Ramos (cell line): Measurements from ENCODE around the gene HOXD12.

Experiments used
- in situ Hi-C: fragments of 300-500 bp; cut with MboI; formaldehyde crosslinking; loops from one replicate; pipeline ENCODE4 v1.14.3; 2022; ENCODE audit warnings: low sequenced_read_pairs; ENCODE audit not compliant: unreplicated experiment

The HOXD12 gene

DNA sequence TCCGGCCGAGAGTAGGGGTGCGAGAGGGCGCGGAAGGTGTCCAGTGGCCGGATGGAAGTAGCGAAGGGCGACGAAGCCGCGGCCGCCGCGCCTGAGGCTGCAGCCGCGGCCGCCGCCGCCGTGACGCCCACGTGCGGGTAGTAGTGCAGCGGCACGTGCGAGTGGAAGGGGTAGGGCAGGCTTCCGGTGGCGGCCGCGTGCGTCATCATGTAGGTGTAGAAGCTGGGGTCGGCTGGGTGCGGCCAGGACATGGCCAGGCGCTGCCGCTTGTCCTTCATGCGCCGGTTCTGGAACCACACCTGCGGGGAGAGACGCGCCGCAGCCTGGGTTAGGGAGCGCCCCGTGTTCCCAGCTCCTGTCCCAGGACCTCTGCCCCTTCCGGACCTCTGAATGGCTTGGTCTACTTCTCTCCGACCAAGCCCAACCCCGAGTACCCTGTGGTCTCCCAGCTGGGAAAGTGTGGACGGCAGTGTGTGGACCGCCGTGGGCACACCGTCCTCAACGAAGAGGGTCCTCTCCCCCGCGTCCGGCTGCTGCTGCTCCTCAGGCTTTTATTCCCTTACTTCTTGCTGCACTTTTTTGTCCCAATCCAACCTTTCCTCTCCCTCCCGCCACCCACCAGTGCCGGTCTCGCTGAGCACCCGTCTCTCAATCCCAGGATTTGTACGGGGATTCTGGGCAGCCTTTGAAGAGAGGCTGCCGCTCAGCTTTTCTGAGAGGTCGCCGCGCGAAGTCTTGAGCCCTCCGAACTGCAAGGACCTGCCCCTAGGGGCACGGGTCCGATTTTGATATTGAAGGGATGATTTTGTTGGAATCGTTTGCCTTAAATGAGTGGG is 18.8 kb upstream of the HOXD12 start:
- in situ Hi-C loops = no loop called here

DNA sequence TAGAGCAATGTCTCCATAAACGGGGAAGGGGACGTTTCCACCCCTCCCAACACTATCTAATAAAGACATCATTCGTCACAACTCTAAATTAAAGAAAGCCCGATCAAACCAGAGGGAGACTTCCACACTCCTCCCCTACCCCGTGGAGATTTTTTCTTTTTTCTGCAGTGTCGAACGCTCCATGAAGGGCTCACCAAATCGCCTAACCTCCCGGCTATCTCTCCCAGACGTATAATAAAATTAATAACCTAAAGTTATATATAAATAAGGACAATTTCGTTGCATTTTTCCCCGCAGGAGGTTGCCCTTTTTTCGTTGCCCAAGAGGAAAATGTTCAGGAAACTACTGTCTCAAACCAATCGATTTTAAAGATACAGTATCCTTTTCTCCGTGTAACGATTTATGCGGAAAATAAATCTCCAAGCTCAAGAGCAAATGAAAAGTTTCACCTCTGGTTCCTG is 18.2 kb upstream of the HOXD12 start:
- in situ Hi-C loops = no loop called here

DNA sequence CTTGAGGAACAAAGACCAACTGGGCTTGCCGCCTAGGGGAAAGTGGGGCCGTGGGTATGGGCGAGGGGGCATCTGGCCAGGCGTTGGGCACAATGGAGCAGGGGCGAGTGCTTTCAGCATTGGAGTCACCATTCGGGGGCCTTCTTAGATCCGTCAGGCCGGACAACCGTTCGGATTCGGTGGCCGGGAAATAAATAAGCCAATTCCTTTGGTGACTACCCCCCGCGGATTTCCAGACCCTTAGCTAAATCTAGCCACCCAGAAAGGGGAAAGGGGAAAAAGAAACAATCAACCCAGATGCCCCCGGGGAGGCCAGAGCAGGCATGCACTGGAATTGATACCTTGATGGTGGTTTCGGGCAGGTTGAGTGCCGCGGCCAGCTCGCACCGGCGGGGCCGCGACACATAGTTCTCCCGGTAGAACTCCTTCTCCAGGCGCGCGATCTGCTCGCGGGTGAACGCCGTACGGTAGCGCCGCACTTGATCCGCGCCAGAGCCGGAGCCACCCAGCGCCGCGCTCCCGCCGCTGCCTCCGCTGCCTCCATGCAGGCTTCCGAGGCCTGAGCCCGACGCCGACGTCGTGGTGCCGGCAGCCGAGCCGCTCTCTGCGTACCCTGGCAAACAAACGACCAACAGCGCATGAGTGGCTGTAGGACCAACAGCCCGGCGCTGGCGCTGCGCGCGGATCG is 17.6 kb upstream of the HOXD12 start:
- in situ Hi-C loops = no loop called here

DNA sequence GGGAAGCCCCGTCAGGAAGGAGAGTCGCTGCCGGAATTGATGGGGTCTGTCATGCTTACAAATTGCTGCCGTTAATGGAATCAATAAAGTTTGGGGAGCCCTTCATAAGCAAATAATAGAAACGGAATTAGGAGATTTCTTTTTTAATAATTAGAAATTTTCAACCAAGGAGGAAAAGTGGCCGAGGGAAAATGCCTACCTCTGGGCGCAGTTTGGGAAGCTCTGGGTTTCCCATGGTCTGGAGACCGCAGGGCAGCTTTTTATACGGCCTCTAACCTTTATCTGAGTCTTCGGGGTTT is 17.1 kb upstream of the HOXD12 start:
- in situ Hi-C loops = no loop called here

DNA sequence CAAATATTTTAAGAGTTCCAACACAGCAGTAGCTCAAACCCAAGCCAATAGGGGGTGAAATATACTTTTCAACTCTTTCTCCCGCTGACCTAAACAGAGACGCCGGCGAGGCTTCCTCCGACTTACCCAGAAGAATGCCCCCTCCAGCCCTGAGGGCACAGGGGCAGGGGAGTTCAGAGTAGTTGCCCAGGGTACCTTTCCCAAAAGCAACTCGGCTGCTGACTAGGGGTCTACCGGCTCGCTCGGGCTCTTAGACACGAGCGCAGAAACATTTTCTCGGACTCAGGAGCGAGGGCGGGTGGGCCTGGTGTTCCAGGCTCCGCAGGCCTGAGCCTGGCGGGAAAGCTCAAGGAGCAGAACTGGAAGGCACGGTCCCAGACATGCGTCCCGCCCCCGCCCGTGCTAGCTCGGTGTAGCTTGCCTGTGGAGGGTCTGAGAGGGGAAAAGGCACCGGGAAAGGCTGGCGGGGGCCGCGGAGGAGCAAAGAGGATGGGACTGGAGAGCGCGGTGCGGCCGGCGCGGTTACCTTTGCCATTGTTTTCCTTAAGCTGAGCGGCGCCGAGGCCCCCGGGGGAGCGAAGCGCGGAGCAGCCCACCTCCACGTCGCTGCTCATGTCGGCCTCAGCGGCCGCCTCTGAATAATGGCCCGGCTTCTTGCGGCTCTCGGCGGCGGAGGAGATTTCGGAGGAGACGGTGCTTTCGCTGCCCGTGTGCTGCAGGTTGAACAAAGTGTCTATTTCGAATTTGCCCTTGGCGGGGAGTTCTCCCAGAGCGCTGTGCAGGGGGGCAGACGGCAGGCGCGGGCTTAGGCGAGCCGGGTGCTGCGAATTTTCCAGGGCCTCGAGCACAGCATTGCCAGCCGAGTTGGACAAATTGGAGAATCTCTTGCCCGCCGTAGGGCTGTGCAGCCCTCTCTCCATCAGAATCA is 16.5 kb upstream of the HOXD12 start:
- in situ Hi-C loops = no loop called here

DNA sequence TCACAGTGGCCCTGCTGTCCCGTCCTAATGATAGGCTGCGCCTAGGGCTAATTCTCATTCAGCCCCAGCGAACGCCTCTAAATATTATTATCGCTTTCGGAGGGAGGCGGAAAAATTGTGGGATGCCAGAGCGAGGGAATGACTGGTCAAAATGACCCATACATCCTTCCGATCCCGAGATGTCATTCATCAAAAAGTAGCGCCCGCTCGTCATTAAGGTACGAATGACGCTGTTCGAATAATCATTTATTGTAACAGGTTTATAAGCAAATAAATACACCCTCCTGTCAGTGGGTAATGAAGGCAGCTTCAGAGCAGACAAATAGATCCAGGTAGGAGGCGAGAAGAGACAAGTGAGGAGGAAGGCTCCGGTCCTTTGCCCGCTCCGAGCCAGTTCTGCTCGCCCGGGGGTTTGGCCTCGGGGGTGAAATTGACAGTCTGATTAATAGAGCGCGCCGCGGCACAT is 15.8 kb upstream of the HOXD12 start, which contains the start of gene EVX2:
EVX2 (minus strand) TSS at position 167 of the 466 bp plus-strand sequence. CDS start 186 bp downstream, outside the sequence.
- in situ Hi-C loops = no loop called here

DNA sequence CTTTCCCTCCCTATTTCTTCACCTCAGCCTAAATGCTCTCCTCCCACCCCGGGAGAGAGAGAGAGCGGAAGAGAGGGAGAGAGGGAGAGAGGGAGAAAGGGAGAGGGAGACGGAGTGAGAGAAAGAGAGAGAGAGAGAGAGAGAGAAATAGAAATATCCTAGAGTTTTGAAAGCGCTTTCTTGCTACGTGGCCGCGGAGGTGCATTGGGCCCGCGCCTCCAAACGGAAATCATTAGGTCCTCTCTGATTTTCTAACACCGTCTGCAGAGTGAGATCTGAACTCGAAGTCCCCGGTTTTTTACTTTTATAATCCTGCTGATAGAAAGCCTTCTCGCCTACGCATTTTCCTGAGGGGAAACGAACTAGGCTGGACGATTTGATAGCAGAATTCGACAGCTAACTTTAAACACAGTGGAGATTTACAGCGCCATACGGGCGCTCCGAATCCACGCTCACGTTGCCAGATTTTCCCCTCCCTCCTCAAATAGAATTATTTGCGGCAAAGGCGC is 14.9 kb upstream of the HOXD12 start:
- in situ Hi-C loops = no loop called here

DNA sequence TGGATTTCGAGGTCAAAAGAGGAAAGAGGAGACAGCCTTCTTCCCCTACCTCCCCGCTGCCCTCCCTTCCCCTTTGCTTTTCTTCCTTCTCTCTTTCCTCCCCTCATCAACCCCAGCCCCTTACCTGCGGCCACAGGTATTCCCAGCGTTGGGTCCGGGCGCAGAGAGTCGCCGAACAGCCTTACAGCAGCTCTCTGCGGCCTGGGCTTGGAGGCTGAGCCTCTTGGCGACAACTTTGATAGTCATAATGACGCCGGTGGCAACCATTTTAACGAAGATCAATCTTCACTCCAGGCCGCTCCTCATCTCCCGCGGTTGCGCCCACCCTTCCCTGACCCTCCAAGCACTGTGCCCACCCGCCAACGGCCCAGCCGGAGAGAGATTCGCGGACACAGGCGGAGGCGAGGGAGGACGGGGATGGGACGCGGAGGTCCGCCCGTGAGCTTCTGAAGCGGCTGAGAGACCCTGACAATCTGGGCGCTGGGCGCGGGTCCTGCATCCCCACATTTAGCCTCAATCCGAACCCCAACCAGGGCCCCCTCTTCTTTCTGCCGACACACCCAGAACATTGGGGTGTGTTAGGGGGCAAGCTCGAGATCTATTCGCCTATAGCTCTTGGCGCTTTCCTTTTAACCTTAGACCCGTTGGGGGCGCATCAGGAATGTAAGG is 14.3 kb upstream of the HOXD12 start:
- in situ Hi-C loops = no loop called here

DNA sequence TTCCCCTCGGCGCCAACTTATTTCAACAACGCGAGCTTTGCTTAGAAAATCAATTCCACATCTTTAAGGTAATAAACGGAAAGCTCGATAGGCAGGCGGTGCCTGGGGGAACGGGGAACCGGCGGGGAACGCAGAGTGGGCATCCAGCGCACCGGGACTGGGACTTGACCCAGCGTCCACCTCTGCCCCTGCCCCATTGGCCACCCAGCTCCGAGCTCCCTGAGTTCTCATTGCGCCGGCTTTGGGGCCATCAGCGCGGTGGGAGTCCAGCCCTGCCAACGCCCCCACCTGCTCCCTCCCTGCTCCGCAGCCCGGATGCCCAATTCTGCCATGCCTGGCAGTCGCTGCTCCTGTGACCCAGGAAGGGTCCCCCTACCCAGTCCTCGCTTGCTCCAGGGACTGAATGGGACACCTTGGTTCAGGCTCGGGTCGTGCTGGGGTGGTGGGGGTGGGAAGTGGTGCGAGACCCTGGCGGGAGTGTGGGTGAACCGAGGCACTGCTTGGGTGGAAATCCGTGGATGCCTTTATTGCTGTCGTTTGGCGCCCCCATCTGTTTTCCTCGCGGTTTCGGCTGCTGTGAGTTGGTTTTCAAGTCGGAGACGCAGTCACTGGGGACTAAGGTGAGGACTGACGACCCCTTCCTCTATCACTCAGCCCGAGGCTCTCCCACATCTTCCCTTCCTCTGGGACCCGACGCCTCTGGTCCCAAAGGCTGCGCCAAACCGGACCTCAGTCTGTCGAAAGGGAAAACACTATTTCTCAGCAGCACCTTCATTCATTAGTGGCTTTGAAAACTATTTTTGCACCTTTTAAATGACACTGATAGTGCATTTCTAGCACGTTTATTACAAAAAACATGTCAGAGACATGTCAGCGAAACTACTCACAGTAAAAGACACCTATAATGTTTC is 13.5 kb upstream of the HOXD12 start:
- in situ Hi-C loops = no loop called here

DNA sequence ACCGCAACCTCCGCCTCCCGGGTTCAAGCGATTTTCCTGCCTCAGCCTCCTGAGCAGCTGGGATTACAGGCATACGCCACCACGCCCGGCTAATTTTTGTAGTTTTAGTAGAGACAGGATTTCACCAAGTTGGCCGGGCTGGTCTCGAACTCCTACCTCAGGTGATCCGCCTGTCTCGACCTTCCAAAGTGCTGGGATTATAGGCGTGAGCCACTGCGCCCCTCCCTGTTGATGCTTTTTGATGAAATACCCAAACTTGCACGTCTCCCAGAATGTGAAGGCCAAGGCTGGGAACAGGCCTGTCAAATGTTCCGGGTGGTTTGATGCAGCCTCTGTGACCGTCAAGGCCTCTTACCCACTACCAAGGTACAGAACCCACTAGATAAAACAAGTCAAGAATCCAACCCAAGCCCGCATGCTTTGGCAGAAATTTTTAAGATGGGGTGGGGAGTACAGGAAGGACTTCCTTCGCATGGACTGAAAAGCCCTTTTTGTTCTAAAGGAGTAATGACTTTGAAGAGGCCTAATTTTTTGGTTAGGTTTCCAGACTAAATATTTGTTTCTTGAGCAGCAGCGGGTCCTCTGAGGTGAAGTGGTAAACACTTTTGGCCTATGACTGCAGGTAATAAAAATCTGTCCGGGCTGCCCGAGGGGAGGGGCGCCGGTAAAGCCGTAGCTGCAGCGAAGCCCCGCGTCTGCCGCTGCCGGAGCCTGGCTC is 12.1 kb upstream of the HOXD12 start:
- in situ Hi-C loops = no loop called here

DNA sequence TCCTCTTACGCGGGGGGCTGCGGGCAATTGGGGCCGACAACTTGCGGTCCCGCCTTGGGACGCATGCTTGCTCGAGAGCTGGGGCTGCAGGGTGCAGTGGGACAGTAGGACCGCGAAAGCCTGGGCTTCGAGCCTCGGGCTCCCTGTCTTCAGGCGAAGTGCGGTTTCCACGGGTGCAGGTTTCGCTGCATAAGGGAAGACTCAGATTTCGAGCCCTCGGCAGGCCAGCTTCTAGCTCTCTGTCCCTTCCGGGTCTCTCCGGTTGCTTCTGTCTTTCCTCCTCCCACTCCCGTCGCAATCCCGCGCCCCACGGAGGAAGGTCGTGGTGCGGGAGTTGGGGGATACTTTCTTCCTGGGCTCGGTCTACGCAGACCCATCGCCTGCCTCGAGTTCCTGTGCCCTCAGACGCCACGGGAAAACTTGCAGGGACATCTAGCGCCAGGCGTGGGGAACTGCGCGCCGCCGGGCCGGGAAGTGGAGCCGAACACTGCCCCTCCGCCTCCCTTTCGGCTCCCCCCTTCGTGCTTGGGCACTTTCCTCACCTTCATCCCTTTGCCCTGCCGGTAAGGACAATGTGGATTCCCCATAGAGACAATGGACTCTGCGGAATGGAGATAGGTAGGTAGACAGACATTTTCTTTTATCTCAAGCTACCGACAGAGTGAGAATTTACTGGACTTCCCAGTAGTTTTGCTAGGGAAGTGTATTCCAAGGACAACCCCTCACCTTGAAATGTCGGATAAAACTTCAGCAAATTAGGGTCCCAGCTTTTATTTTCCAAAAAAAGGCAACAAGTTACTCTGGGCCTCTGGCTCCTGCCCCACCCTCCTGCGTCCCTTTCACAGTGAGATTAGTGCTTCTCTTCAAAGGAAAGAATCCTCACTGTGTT is 11.3 kb upstream of the HOXD12 start:
- in situ Hi-C loops = no loop called here

DNA sequence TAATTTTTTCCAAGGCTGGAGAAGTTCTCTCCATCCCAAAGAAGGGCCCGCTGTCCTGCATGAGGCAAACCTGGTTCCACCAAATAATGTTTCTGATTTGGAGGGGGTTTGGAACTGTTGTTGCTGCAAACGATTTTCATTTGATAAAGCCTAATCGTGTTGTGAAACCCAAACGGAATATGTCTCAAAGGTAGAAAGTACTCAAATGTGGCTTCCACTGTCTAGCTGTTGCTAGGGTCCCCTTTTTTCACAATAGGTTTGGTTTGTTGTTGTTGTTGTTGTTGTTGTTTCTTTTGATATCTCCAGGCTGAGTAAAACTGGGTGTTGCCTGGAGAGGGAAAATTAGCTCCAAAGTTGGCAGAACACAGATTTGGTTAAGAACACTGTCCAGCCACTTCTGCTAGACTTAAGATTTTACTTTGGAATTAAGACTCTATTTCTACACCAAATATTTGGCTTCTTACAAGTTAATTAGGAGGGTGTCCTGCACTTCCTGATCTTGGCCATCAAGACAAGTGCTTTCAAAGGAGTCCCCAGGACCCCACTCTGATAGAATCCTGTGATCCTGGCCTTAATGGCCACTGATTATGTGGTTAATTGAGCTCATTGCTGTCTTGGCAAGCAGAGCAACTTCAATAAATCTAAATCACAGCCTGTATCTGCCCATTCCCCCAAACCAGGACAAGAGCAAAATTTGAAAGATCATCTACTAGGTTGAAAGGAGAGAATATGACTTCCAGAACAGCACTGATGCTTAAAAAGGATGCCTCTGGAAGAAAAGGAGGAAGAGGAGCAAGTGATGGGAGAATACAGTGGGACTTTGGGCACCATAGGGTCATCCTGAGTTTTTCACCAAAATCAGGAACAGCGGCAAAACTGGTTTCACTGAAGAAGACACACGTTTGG is 10.4 kb upstream of the HOXD12 start:
- in situ Hi-C loops = no loop called here

DNA sequence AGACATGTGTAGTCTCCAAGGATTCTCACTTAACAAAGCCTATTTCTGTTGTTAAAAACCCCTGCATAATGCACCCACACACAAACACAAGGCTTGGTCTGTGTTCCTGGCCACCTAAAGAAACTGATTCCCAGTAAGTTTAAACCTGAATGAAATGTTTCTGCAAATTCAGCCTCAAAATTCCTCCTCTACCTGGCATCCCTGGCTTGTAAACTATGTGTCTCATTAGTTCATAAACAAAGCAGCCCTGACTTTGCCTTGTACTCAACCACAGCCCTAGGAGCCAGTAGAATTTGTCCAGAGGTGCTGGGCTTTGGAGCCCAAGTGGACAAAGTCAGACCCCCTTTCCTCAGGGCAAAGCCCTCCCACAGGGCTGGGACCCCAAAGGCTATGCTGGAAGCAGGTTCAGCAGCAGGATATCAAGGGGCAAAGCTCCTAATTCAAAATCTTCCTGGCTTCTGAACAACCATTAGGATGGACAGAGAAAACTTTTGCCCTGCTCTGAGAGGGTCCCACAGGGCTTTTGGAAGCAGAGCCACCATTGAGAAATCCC is 9.7 kb upstream of the HOXD12 start:
- in situ Hi-C loops = loop anchor here (10.0 kb wide), 1 partner anchor 405 kb away; no protein-coding TSS in a partner anchor

DNA sequence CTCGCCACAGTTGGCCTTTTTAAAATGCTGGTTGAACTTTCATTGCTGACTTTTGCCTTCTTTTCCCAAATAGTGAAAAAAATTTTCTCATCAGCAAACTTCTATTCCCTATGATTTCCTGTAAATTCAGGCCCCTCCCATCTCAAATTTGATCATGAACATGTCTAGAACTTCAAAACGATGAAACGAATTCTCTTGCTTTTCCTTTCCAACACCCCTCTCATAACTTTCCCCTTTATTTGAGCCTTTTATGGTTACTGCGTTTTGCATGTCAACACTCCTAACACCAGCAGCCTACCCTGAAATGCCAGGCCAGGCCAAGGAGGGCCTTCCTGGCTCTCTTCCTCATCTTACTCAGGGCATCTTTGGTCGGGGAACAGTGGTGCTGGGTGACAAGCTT is 8.7 kb upstream of the HOXD12 start:
- in situ Hi-C loops = loop anchor here (10.0 kb wide), 1 partner anchor 406 kb away; no protein-coding TSS in a partner anchor

DNA sequence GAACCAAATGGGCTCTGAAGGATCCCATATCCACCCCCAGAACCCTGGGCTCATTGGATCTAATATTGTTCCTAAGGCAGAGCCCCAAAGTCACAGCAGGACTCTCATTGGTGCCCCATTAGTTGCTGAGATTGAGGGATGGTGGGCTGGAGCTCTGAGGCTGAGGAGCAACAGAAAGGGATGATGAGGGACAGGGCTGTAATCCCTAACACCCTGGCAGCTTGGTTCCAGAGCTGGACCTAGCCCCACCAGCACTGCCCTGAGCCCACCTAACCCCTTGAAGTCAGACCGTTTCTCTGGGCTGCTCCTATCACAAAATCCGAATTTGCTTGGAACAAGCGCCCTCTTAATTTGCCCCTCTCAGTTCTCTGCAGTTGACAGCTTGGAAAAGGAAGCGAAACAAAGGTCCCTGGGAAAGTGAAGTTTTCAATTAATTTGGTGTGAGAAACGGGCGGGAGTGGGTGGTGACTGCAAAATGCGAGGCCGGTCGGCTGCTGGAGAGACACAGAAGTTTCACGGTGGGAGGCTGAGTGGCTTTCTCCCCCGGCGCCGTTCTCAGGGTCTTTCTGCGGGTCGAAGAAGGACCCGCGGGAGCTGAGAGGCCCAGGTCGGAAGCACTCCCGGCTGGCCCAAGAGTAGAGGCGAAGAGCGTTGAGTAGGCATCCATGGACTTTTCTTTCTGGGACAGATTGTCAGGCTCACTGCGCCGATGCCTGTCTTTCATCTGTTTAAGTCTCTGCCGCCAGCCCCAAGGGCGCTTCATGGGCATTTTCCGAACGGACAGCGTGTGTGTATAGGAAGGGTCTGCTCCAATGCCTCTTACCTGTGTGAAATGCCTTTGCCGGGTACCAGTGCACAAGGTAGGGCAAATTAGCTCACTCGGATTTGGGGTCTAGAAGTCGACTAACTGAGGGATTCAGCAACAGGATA is 8.0 kb upstream of the HOXD12 start:
- in situ Hi-C loops = loop anchor here (10.0 kb wide), 1 partner anchor 407 kb away; no protein-coding TSS in a partner anchor
